ENCODE results near the gene ANTKMT. TPM values are rescaled to one million over a fixed set of nuclear protein-coding genes. Genes with fewer than 3 reads are reported as not detected.

Gene ANTKMT
- total and polyA plus RNA-seq, 9 donors, result 13.2 to 43.9 (median 21.9) TPM; not detected in 1

DNA sequence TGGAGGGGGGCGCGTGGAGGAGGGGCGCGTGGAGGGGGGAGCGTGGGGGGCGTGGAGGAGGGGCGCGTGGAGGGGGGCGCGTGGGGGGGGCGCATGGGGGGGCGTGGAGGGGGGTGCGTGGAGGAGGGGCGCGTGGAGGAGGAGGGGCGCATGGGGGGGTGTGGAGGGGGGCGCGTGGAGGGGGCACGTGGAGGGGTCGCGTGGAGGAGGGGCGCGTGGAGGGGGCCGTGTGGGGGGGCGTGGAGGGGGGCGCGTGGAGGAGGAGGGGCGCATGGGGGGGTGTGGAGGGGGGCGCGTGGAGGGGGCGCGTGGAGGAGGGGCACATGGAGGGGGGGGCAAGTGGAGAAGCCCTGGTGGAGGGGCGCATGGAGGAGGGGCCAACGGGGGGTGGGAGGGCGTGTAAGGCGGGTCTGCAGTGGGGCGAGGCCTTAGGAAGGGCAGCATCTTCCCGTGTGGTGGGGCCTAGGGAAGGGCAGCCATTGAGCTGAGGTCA, 46.8 kb downstream of the ANTKMT start:
- 38 to 62% (median 52%) methylated on average over 12 to 22 of the region's 38 CpGs for WGBS, 3 donors
- Histone ChIP-seq H3K27ac (no peak overlapping the region), H3K9me3 (no peaks in the 10 kb centered on the region), H3K4me1 (ENCODE audit: insufficient read depth) (no peaks in the 10 kb centered on the region), H3K4me3 (no peak overlapping the region), H3K27me3 (no peaks in the 10 kb centered on the region), H3K36me3 (no peaks in the 10 kb centered on the region)
- intact Hi-C loops (cut with DNase I), result no loop called here
- DNase-seq, result no peak
- TF ChIP-seq EP300 (IDR thresholded peaks at IDR 0.05) (no peak), CTCF (IDR thresholded peaks at IDR 0.05) (no peak), POLR2A (IDR thresholded peaks at IDR 0.05) (no peak)

DNA sequence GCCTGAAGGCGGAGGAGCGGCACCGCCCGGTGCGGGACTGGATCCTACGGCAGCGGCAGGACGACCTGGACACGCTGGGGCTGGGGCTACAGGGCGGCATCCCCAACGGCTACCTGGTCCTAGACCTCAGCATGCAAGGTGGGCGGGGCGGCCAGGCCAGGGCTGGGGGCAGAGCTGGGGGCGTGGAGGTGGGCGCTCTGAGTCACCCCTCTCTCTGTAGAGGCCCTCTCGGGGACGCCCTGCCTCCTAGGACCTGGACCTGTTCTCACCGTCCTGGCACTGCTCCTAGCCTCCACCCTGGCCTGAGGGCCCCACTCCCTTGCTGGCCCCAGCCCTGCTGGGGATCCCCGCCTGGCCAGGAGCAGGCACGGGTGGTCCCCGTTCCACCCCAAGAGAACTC, 47.5 kb downstream of the ANTKMT start:
- DNase-seq, result no peak
- no peaks in the 10 kb centered on the region for H3K9me3 ChIP-seq
- H3K27me3 ChIP-seq, result no peaks in the 10 kb centered on the region
- no peak overlapping the region for H3K4me3 ChIP-seq
- WGBS, 3 donors, result 71 to 83% (median 74%) methylated on average over 19 to 21 of the region's 21 CpGs
- H3K4me1 ChIP-seq (ENCODE audit: insufficient read depth), result no peaks in the 10 kb centered on the region
- intact Hi-C loops (cut with DNase I), result no loop called here
- TF ChIP-seq EP300 (IDR thresholded peaks at IDR 0.05), result no peak
- TF ChIP-seq POLR2A (IDR thresholded peaks at IDR 0.05), result no peak
- TF ChIP-seq CTCF (IDR thresholded peaks at IDR 0.05), result no peak
- H3K36me3 ChIP-seq, result no peaks in the 10 kb centered on the region
- H3K27ac ChIP-seq, result no peak overlapping the region

- Histone ChIP-seq H3K27me3 (no peaks in the 10 kb centered on the region), H3K36me3 (no peaks in the 10 kb centered on the region), H3K27ac (no peak overlapping the region), H3K4me3 (no peak overlapping the region), H3K4me1 (ENCODE audit: insufficient read depth) (no peaks in the 10 kb centered on the region), H3K9me3 (no peaks in the 10 kb centered on the region)
- TF ChIP-seq POLR2A (IDR thresholded peaks at IDR 0.05), result no peak
- TF ChIP-seq EP300 (IDR thresholded peaks at IDR 0.05), result no peak
- no peak for TF ChIP-seq CTCF (IDR thresholded peaks at IDR 0.05)
- DNase-seq, result no peak
- intact Hi-C loops (cut with DNase I), result no loop called here
- 70 to 77% (median 76%) methylated on average over 16 to 20 of the region's 20 CpGs for WGBS, 3 donors
These were observed 48.3 kb downstream of the ANTKMT start for GRCh38 chr16:769184-769784.

DNA sequence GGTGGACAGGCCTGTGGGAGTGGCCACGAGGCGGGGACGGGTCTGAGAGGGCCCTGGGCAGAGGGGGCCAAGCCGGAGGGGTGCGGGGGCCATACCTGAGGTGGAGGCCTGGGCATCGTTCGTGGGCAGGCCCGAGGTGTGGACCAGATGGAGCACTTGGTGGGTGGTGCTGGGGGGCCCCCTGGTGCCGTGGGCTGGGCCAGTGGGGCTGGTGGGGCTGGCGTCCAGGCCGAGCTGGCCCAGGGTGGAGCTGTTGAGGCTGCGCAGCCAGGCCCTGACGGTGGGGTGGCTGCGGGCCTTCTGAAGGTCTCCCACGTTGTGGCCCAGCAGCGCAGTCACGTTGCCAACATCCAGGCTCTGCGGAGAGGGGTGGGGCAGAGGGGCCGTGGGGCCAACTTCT, 49.0 kb downstream of the ANTKMT start:
- no peaks in the 10 kb centered on the region for H3K36me3 ChIP-seq
- H3K4me1 ChIP-seq (ENCODE audit: insufficient read depth), result no peaks in the 10 kb centered on the region
- H3K9me3 ChIP-seq, result no peaks in the 10 kb centered on the region
- H3K27me3 ChIP-seq, result no peaks in the 10 kb centered on the region
- H3K27ac ChIP-seq, result no peak overlapping the region
- 69 to 72% (median 70%) methylated on average over 19 of the region's 19 CpGs for WGBS, 3 donors
- no peak for DNase-seq
- intact Hi-C loops (cut with DNase I), result no loop called here
- no peak overlapping the region for H3K4me3 ChIP-seq
- TF ChIP-seq CTCF (IDR thresholded peaks at IDR 0.05) (no peak), POLR2A (IDR thresholded peaks at IDR 0.05) (no peak), EP300 (IDR thresholded peaks at IDR 0.05) (no peak)
